ENCODE data around the gene GATA5. TPM values are rescaled to one million over a fixed set of nuclear protein-coding genes. Genes with fewer than 3 reads are reported as not detected.

The GATA5 gene
- polyA plus RNA-seq, 1 donor from 2014 or later, result not detected

DNA sequence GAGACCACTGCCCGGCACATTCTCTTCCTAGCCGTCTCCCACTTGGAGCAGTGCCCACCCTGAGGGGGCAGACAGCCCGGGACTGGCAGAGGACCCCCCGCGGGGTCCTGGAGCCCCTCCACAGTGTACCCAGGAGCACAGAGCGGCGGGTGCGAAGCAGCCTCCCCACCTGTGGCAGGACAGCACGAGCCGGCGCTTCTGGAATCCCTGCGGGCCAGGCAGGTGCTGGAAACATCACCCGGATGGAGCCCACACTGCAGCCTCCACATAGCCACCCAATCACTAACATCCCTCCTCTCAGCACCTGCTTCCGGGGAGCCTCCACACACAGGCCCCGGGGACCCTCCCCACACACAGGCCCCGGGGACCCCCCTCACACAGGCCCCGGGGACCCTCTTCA is 18.7 kb downstream of the GATA5 start:
- Histone ChIP-seq H2AFZ (ENCODE audit: low read depth, low read length) (no peak overlapping the region), H3K4me3 (ENCODE audit: low read length) (no peak overlapping the region), H3F3A (ENCODE audit: insufficient read depth, low read length, poor library complexity, severe bottlenecking) (no peaks in the 10 kb centered on the region), H3K4me2 (ENCODE audit: low read length) (no peak overlapping the region), H3K9me2 (ENCODE audit: insufficient read depth, low read length) (no peaks in the 10 kb centered on the region), H3K9me3 (ENCODE audit: low read length) (no peaks in the 10 kb centered on the region), H3K79me2 (replicated peaks; ENCODE audit: insufficient read depth, low read length) (no peaks in the 10 kb centered on the region), H3K9ac (ENCODE audit: low read length) (no peak overlapping the region), H4K20me1 (ENCODE audit: insufficient read depth) (no peaks in the 10 kb centered on the region), H3K27ac (ENCODE audit: low read length) (no peak overlapping the region), H3K36me3 (ENCODE audit: insufficient read depth, low read length) (no peaks in the 10 kb centered on the region), H3K27me3 (ENCODE audit: insufficient read depth, low read depth, low read length) (no peaks in the 10 kb centered on the region)
- TF ChIP-seq, protein P1, sequence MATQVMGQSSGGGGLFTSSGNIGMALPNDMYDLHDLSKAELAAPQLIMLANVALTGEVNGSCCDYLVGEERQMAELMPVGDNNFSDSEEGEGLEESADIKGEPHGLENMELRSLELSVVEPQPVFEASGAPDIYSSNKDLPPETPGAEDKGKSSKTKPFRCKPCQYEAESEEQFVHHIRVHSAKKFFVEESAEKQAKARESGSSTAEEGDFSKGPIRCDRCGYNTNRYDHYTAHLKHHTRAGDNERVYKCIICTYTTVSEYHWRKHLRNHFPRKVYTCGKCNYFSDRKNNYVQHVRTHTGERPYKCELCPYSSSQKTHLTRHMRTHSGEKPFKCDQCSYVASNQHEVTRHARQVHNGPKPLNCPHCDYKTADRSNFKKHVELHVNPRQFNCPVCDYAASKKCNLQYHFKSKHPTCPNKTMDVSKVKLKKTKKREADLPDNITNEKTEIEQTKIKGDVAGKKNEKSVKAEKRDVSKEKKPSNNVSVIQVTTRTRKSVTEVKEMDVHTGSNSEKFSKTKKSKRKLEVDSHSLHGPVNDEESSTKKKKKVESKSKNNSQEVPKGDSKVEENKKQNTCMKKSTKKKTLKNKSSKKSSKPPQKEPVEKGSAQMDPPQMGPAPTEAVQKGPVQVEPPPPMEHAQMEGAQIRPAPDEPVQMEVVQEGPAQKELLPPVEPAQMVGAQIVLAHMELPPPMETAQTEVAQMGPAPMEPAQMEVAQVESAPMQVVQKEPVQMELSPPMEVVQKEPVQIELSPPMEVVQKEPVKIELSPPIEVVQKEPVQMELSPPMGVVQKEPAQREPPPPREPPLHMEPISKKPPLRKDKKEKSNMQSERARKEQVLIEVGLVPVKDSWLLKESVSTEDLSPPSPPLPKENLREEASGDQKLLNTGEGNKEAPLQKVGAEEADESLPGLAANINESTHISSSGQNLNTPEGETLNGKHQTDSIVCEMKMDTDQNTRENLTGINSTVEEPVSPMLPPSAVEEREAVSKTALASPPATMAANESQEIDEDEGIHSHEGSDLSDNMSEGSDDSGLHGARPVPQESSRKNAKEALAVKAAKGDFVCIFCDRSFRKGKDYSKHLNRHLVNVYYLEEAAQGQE (IDR thresholded peaks at IDR 0.05; ENCODE audit: borderline replicate concordance), result no peak
- TF ChIP-seq TAF1 (IDR thresholded peaks at IDR 0.05; ENCODE audit: low read depth), result no peak
- TF ChIP-seq SMC3 (conservative IDR thresholded peaks at IDR 0.05; ENCODE audit: poor library complexity), result no peak
- no peak for TF ChIP-seq MXI1 (conservative IDR thresholded peaks at IDR 0.05; ENCODE audit: poor library complexity, severe bottlenecking)
- TF ChIP-seq CTCF (IDR thresholded peaks at IDR 0.05; ENCODE audit: poor library complexity, severe bottlenecking), result no peak
- no peak for TF ChIP-seq RAD21 (conservative IDR thresholded peaks at IDR 0.05)
- no peak for TF ChIP-seq POLR2AphosphoS5 (IDR thresholded peaks at IDR 0.05)
- no peak for TF ChIP-seq EZH2 (IDR thresholded peaks at IDR 0.05; ENCODE audit: borderline replicate concordance, insufficient read depth, low read length, poor library complexity, severe bottlenecking)
- TF ChIP-seq EP300 (conservative IDR thresholded peaks at IDR 0.05; ENCODE audit: poor library complexity, severe bottlenecking), result no peak

GRCh38 chr20:62455929-62456328 is 19.9 kb downstream of the GATA5 start:
- TF ChIP-seq MXI1 (conservative IDR thresholded peaks at IDR 0.05; ENCODE audit: poor library complexity, severe bottlenecking) (no peak), CTCF (IDR thresholded peaks at IDR 0.05; ENCODE audit: poor library complexity, severe bottlenecking) (no peak), EZH2 (IDR thresholded peaks at IDR 0.05; ENCODE audit: borderline replicate concordance, insufficient read depth, low read length, poor library complexity, severe bottlenecking) (no peak), POLR2AphosphoS5 (IDR thresholded peaks at IDR 0.05) (no peak)
- no peaks in the 10 kb centered on the region for H3K9me3 ChIP-seq (ENCODE audit: low read length)
- H3K27ac ChIP-seq (ENCODE audit: low read length), result no peak overlapping the region
- no peak overlapping the region for H3K4me3 ChIP-seq (ENCODE audit: low read length)
- H4K20me1 ChIP-seq (ENCODE audit: insufficient read depth), result no peaks in the 10 kb centered on the region
- no peak overlapping the region for H3K9ac ChIP-seq (ENCODE audit: low read length)
- no peak overlapping the region for H3K4me2 ChIP-seq (ENCODE audit: low read length)
- H3K27me3 ChIP-seq (ENCODE audit: insufficient read depth, low read depth, low read length), result no peaks in the 10 kb centered on the region
- no peaks in the 10 kb centered on the region for H3K79me2 ChIP-seq (replicated peaks; ENCODE audit: insufficient read depth, low read length)
- no peak overlapping the region for H2AFZ ChIP-seq (ENCODE audit: low read depth, low read length)
- H3F3A ChIP-seq (ENCODE audit: insufficient read depth, low read length, poor library complexity, severe bottlenecking), result no peaks in the 10 kb centered on the region
- H3K36me3 ChIP-seq (ENCODE audit: insufficient read depth, low read length), result no peaks in the 10 kb centered on the region
- no peaks in the 10 kb centered on the region for H3K9me2 ChIP-seq (ENCODE audit: insufficient read depth, low read length)
